A549 (cell line): ENCODE data around the gene TMEM19. TPM values are rescaled to one million over a fixed set of nuclear protein-coding genes. Genes with fewer than 3 reads are reported as not detected.

Source experiments
- ATAC-seq, 2 experiments: fragments of 200-7000 bp in 1 of 2; fragments of >200 bp in 1 of 2; cut with Nextera tagmentation in 1 of 2; cut with Tn5 transposase in 1 of 2; 3 replicates each; pipeline versions ENCODE4 v1.8.0 to v1.9.1; 2018 to 2020; ENCODE audit warnings: mild to moderate bottlenecking in 1 of 2, moderate library complexity in 1 of 2
- CTCF ChIA-PET: fragments of 300-600 bp; sonication (Branson Sonifier 250); formaldehyde crosslinking; extraction: SDS; loops from one replicate; lab custom pipeline; 2021; ENCODE audit warnings: antibody characterized with exemption, inconsistent platforms; lab: Yijun Ruan, JAX
- POLR2A ChIA-PET: fragments of 350-600 bp; formaldehyde crosslinking; extraction: SDS; loops from one replicate; lab custom pipeline; 2021; ENCODE audit warnings: antibody characterized with exemption, inconsistent platforms; lab: Yijun Ruan, JAX
- DNase-seq, 2 experiments: peaks; one replicate each; pipeline versions ENCODE4 v3.0.0 to v3.0.0-alpha.2; 2011 to 2016; ENCODE audit warnings: low read depth in 1 of 2, low spot score in 1 of 2
- FAIRE-seq: peaks from 2 replicates; lab custom pipeline; 2011; peaks lifted over from hg19 to GRCh38; lab: Jason Lieb, UNC
- H3K27ac ChIP-seq, 2 experiments: fragments of >200 bp; sonication (Bioruptor Twin); formaldehyde crosslinking; 3 replicates each; pipeline ENCODE4 v1.5.1; 2016 to 2017
- H3K4me1 ChIP-seq: fragments of >200 bp; sonication (Bioruptor Twin); formaldehyde crosslinking; 3 replicates; pipeline ENCODE4 v1.6.1; 2016
- H3K4me2 ChIP-seq: fragments of >200 bp; sonication (Bioruptor Twin); formaldehyde crosslinking; 3 replicates; pipeline ENCODE4 v1.6.1; 2016
- H3K4me3 ChIP-seq: fragments of >200 bp; sonication (Bioruptor Twin); formaldehyde crosslinking; 3 replicates; pipeline ENCODE4 v1.5.1; 2016
- H3K9me3 ChIP-seq: fragments of >200 bp; sonication (Bioruptor Twin); formaldehyde crosslinking; 3 replicates; pipeline ENCODE4 v1.6.1; 2016
- CBX2 ChIP-seq: fragments of 200-600 bp; sonication (generic); IDR thresholded peaks from 2 replicates; pipeline ENCODE4 v1.6.1; 2016; ENCODE audit warnings: low read depth, mild to moderate bottlenecking, borderline replicate concordance
- CBX8 ChIP-seq: fragments of 200-600 bp; sonication (generic); IDR thresholded peaks from 2 replicates; pipeline ENCODE4 v1.6.1; 2016
- CEBPB ChIP-seq, 2 experiments: fragments of >200 bp in 1 of 2; sonication (Bioruptor Twin) in 1 of 2; formaldehyde crosslinking in 1 of 2; IDR thresholded peaks; 2 replicates each; pipeline ENCODE4 v1.6.1; 2012 to 2016
- EHF ChIP-seq: fragments of 250-450 bp; sonication (Bioruptor Pico); IDR thresholded peaks from 2 replicates; pipeline ENCODE4 v1.5.0; 2020; ENCODE audit warnings: mild to moderate bottlenecking
- EHMT2 ChIP-seq: fragments of 200-600 bp; sonication (generic); IDR thresholded peaks from 2 replicates; pipeline ENCODE4 v1.6.1; 2016; ENCODE audit warnings: antibody characterized with exemption, low read depth, mild to moderate bottlenecking, moderate library complexity
- FOSB ChIP-seq: fragments of 250-450 bp; sonication (Bioruptor Pico); IDR thresholded peaks from 2 replicates; pipeline ENCODE4 v1.5.0; 2020; ENCODE audit warnings: mild to moderate bottlenecking, moderate library complexity
- FOSL2 ChIP-seq, 2 experiments: fragments of 450-650 bp in 1 of 2; fragments of >200 bp in 1 of 2; sonication (Bioruptor Twin) in 1 of 2; formaldehyde crosslinking; IDR thresholded peaks; 2 replicates each; pipeline versions ENCODE4 v1.5.0 to v1.6.1; 2016 to 2020; ENCODE audit warnings: mild to moderate bottlenecking in 1 of 2, moderate library complexity in 1 of 2
- HEYL ChIP-seq: fragments of 250-450 bp; sonication (Bioruptor Pico); IDR thresholded peaks from 2 replicates; pipeline ENCODE4 v1.8.0; 2021; ENCODE audit warnings: mild to moderate bottlenecking, moderate library complexity
- HOXA7 ChIP-seq: fragments of 250-450 bp; sonication (Bioruptor Pico); IDR thresholded peaks from 2 replicates; pipeline ENCODE4 v1.5.0; 2020; ENCODE audit warnings: mild to moderate bottlenecking, moderate library complexity
- MYC ChIP-seq: IDR thresholded peaks from 2 replicates; pipeline ENCODE4 v1.6.1; 2012; ENCODE audit warnings: mild to moderate bottlenecking, inconsistent platforms, low read length, improper control_type of control experiment, borderline replicate concordance
- NPAS2 ChIP-seq: fragments of 250-450 bp; sonication (Bioruptor Pico); IDR thresholded peaks from 2 replicates; pipeline ENCODE4 v1.8.0; 2022; ENCODE audit warnings: mild to moderate bottlenecking, moderate library complexity, borderline replicate concordance
- POLR2AphosphoS2 ChIP-seq: conservative IDR thresholded peaks from 2 replicates; pipeline ENCODE4 v1.6.1; 2012; ENCODE audit warnings: low read length, improper control_type of control experiment, inconsistent platforms
- RAD21 ChIP-seq, 2 experiments: fragments of >200 bp in 1 of 2; sonication (Bioruptor Twin) in 1 of 2; formaldehyde crosslinking in 1 of 2; IDR thresholded peaks in 1 of 2; conservative IDR thresholded peaks in 1 of 2; 2 replicates in 1 of 2; 3 replicates in 1 of 2; pipeline ENCODE4 v1.6.1; 2012 to 2018; ENCODE audit warnings: inconsistent platforms in 1 of 2
- RARB ChIP-seq: fragments of 250-450 bp; sonication (Bioruptor Pico); IDR thresholded peaks from 2 replicates; pipeline ENCODE4 v1.8.0; 2021; ENCODE audit warnings: mild to moderate bottlenecking, moderate library complexity
- RFX5 ChIP-seq: fragments of 450-650 bp; IDR thresholded peaks from 2 replicates; pipeline ENCODE4 v1.7.1; 2014; ENCODE audit warnings: antibody characterized with exemption, mild to moderate bottlenecking, moderate library complexity
- RNF2 ChIP-seq: fragments of 200-600 bp; sonication (generic); IDR thresholded peaks from 2 replicates; pipeline ENCODE4 v1.6.1; 2016; ENCODE audit warnings: low read depth, mild to moderate bottlenecking, antibody characterized with exemption, moderate library complexity, borderline replicate concordance
- SMC3 ChIP-seq: fragments of >200 bp; sonication (Bioruptor Twin); formaldehyde crosslinking; IDR thresholded peaks from 3 replicates; pipeline ENCODE4 v1.6.1; 2018; ENCODE audit warnings: inconsistent platforms
- USF2 ChIP-seq: fragments of 450-650 bp; IDR thresholded peaks from 2 replicates; pipeline ENCODE4 v1.6.1; 2014; ENCODE audit warnings: antibody characterized with exemption
- WGBS: methylation state at CpG from one replicate; pipeline ENCODE4 v1.1.6; 2017; ENCODE audit errors: missing lambda C conversion rate; 5-methylcytosine and 5-hydroxymethylcytosine counted together
- polyA plus RNA-seq, 4 experiments: library from polyadenylated mRNA; depleted of rRNA in 3 of 4; stranded (reverse); fragments of >200 nt; fragmentation: RNase III in 1 of 4; extraction: RNeasy Plus Mini Kit Qiagen cat#74134 plus additional on column Dnase treatment in 1 of 4; gene quantifications; 2 replicates in 3 of 4; 3 replicates in 1 of 4; pipeline ENCODE4 v1.2.3, GENCODE V29; 2011 to 2017
- TF ChIP-seq, protein P1 (sequence below): fragments of >200 bp; sonication (Bioruptor Twin); formaldehyde crosslinking; IDR thresholded peaks from 3 replicates; pipeline ENCODE4 v1.5.1; 2016

The TMEM19 gene
- polyA plus RNA-seq, 2 of the 4 experiments (the other 2 are of a cell fraction): 43.2 to 78.8 TPM

- TF ChIP-seq POLR2AphosphoS2: no peak
- TF ChIP-seq RARB (CRISPR knock-in tag): no peak
Observed at GRCh38 chr12:71744522-71745300, 58.8 kb downstream of the TMEM19 start (continued).

DNA sequence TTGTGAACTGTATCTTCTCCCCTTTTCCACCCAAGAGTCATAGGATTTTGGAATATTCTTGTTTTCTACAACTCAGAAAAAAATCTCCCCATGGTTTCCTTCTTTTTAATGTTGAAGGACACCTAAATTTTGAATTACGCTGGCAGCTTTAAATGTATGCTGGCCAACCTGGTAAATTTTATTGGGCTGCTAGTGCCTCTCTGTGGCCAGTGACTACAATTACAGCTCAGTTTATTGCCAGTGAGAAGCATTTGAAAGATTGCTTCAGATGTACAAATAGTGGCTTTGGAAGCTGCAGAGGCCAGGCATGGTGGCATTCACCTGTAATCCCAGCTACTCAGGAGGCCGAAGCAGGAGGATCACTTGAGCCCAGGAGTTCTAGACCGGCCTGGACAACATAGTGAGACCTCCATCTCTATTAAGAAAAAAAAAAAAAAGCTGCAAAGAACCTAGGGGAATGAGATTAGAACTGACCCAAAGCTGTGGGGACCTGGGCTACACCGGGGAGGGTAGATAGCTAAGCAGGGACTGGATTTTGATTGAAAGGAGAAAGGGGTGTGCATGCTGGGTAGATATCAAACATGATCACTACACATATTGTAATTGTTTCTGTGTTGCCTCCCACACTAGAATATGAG lies 61.2 kb downstream of the TMEM19 start:
- Histone ChIP-seq H3K4me3 (no peak overlapping the region), H3K27ac (no peak overlapping the region), H3K9me3 (no peaks in the 10 kb centered on the region), H3K4me2 (no peak overlapping the region), H3K4me1 (no peaks in the 10 kb centered on the region)
- TF ChIP-seq CEBPB (IDR thresholded peaks at IDR 0.05): peak in 1 of 2 experiments; percentile 43; a peak in 2 of 4 replicates
- no peak for TF ChIP-seq RNF2
- TF ChIP-seq CBX2: no peak
- no peak for TF ChIP-seq RFX5
- TF ChIP-seq, protein P1, sequence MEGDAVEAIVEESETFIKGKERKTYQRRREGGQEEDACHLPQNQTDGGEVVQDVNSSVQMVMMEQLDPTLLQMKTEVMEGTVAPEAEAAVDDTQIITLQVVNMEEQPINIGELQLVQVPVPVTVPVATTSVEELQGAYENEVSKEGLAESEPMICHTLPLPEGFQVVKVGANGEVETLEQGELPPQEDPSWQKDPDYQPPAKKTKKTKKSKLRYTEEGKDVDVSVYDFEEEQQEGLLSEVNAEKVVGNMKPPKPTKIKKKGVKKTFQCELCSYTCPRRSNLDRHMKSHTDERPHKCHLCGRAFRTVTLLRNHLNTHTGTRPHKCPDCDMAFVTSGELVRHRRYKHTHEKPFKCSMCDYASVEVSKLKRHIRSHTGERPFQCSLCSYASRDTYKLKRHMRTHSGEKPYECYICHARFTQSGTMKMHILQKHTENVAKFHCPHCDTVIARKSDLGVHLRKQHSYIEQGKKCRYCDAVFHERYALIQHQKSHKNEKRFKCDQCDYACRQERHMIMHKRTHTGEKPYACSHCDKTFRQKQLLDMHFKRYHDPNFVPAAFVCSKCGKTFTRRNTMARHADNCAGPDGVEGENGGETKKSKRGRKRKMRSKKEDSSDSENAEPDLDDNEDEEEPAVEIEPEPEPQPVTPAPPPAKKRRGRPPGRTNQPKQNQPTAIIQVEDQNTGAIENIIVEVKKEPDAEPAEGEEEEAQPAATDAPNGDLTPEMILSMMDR: peak; percentile 86
- peak; percentile 91 to 94 for TF ChIP-seq RAD21 (conservative IDR thresholded peaks at IDR 0.05 in 1 of 2, IDR thresholded peaks at IDR 0.05 in 1 of 2)
- TF ChIP-seq MYC: no peak
- no peak for TF ChIP-seq FOSL2 (IDR thresholded peaks at IDR 0.05)
- no peak for TF ChIP-seq FOSL2 (CRISPR knock-in tag; IDR thresholded peaks at IDR 0.05)
- no peak for TF ChIP-seq EHF (CRISPR knock-in tag)
- no peak for TF ChIP-seq HEYL (CRISPR knock-in tag)
- peak; percentile 80 for TF ChIP-seq SMC3
- CTCF ChIA-PET: interaction anchor here (0.6 to 8.7 kb wide), 55 partner anchors 8 to 531 kb away, joined by 3 to 93 read pairs (median 4); partner anchors contain the start of genes RAB21, THAP2, TMEM19 and ZFC3H1
- POLR2A ChIA-PET: interaction anchor here (1.6 to 3.1 kb wide), 2 partner anchors 61 to 84 kb away, joined by 17 to 20 read pairs; partner anchors contain the start of genes THAP2, TMEM19 and ZFC3H1
- DNase-seq: peak; percentile 40 to 74
- FAIRE-seq: peak; percentile 88
- WGBS: 34% methylated on average over 4 of the region's 4 CpGs
- peak; percentile 88 to 94 for ATAC-seq

DNA sequence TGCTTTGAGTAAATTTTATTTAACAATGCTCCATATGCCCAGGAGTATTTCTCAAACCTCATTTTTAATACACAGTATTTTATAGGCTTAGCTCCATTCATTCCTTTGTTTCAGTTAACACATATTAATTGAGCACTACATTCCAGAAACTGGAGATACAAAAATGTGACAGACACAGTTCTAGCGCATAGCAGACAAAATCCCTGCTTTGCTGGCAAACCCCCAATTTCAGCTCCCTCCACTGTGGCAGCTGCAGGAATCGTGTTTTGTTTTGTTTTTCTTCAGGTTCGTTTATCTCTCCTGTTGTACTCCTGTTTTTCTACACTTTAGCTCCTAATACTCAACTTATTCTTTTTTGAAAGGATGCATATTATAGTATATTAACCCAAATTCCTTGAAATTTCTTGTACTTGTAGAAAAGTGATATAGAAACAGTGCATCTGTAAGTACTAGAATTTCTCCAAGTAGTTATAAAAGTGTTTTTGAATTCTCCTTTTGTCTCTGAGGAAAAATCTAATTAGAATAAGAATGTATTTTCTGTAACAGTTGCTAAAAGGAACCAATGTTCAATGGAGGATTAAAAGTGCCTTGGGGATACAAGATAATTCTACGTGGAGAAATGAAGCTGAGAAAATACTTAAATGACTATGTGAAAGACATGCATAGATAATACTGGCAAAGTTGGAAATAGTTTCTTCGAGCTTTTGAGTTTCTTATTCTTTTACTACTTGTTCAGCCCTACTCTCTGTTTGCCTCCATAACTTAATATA lies 62.4 kb downstream of the TMEM19 start:
- TF ChIP-seq POLR2AphosphoS2 (no peak), FOSL2 (IDR thresholded peaks at IDR 0.05) (no peak), FOSL2 (CRISPR knock-in tag; IDR thresholded peaks at IDR 0.05) (no peak), HOXA7 (CRISPR knock-in tag) (no peak), CBX8 (no peak), FOSB (CRISPR knock-in tag) (no peak), CEBPB (IDR thresholded peaks at IDR 0.05) (no peak), EHMT2 (no peak), USF2 (no peak), NPAS2 (no peak)
- ATAC-seq: no peak
- no peak overlapping the region for H3K4me3 ChIP-seq
- ChIA-PET CTCF (interaction anchor here (1.0 to 8.7 kb wide), 21 partner anchors 10 to 533 kb away, joined by 3 to 93 read pairs (median 6); partner anchors contain the start of genes THAP2, TMEM19 and ZFC3H1), POLR2A (interaction anchor here (1.6 to 3.1 kb wide), 2 partner anchors 62 to 85 kb away, joined by 17 to 20 read pairs; partner anchors contain the start of genes THAP2, TMEM19 and ZFC3H1)
- no peak for DNase-seq
- H3K9me3 ChIP-seq: no peaks in the 10 kb centered on the region
- no peak overlapping the region for H3K4me2 ChIP-seq
- 19% methylated on average over 5 of the region's 5 CpGs for WGBS
- no peaks in the 10 kb centered on the region for H3K4me1 ChIP-seq
- no peak overlapping the region for H3K27ac ChIP-seq
- FAIRE-seq: no peak
